Lung (tissue), 12 donors: ENCODE data around the gene IL1RAP. TPM values are rescaled to one million over a fixed set of nuclear protein-coding genes. Genes with fewer than 3 reads are reported as not detected.
A peak's percentile ranks its signal among the peaks of the same experiment; 100 is the strongest.

Source experiments
- ATAC-seq: fragments of 200-7000 bp; cut with Tn5 transposase; one replicate; pipeline ENCODE4 v1.9.1; 2020; ENCODE audit warnings: moderate number of reproducible peaks; ENCODE audit not compliant: insufficient read depth, low FRiP score
- DNase-seq, 3 donors: peaks; one replicate each; pipeline ENCODE4 v3.0.0-alpha.2; 2013 to 2017
- H3K27ac ChIP-seq, 2 donors: one replicate each; pipeline ENCODE4 v1.5.1; 2013; ENCODE audit warnings: mild to moderate bottlenecking in 2 of 2, moderate library complexity in 2 of 2, control low read depth in 1 of 2, inconsistent platforms in 1 of 2, low read depth in 1 of 2, low read length in 1 of 2
- H3K27me3 ChIP-seq, 3 donors: one replicate each; pipeline ENCODE4 v1.5.1; 2013; ENCODE audit warnings: low read length in 2 of 3; ENCODE audit not compliant: control insufficient read depth in 3 of 3, insufficient read depth in 3 of 3
- H3K36me3 ChIP-seq, 4 donors: one replicate each; pipeline ENCODE4 v1.5.1; 2013; ENCODE audit warnings: low read length in 4 of 4, mild to moderate bottlenecking in 1 of 4, moderate library complexity in 1 of 4; ENCODE audit not compliant: control insufficient read depth in 4 of 4, insufficient read depth in 4 of 4
- H3K4me1 ChIP-seq, 5 donors: one replicate each; pipeline ENCODE4 v1.5.1; 2013; ENCODE audit warnings: low read length in 5 of 5, mild to moderate bottlenecking in 2 of 5, moderate library complexity in 1 of 5; ENCODE audit not compliant: control insufficient read depth in 5 of 5, insufficient read depth in 5 of 5
- H3K4me3 ChIP-seq: one replicate; pipeline ENCODE4 v1.5.1; 2013; ENCODE audit warnings: mild to moderate bottlenecking, control low read depth, moderate library complexity
- H3K9ac ChIP-seq, 2 donors: one replicate each; pipeline ENCODE4 v1.5.1; 2013; ENCODE audit warnings: low read length in 2 of 2, control low read depth in 1 of 2; ENCODE audit not compliant: insufficient read depth in 1 of 2
- H3K9me3 ChIP-seq, 4 donors: one replicate each; pipeline ENCODE4 v1.5.1; 2013; ENCODE audit warnings: low read length in 3 of 4, mild to moderate bottlenecking in 1 of 4, moderate library complexity in 1 of 4; ENCODE audit not compliant: control insufficient read depth in 4 of 4, insufficient read depth in 3 of 4
- WGBS, 2 donors: extraction: QIAGEN DNeasy Blood & Tissue Kit; methylation state at CpG; one replicate each; pipeline ENCODE4 v1.1.7; 2013; 5-methylcytosine and 5-hydroxymethylcytosine counted together
- polyA plus RNA-seq, 2 donors: library from polyadenylated mRNA; stranded (reverse); fragments of 200-250 nt; gene quantifications; one replicate each; pipeline ENCODE4 v1.2.1, GENCODE V29; 2013
- total RNA-seq, 2 donors: library from RNA; depleted of rRNA in 1 of 2; stranded (reverse); fragments of >200 nt in 1 of 2; gene quantifications; one replicate each; pipeline ENCODE4 v1.2.1, GENCODE V29; 2014 to 2021
- TF ChIP-seq, protein P1 (sequence below): IDR thresholded peaks from 2 replicates; pipeline ENCODE4 v1.5.1; 2012; ENCODE audit warnings: mild to moderate bottlenecking; ENCODE audit errors: control extremely low read depth, extremely low read depth
- donor health status: control.
- donor health status: control.
- donor health status: Bipolar disorder and iron deficiency.
- donor health status: healthy.
- donor health status: DM: yes; HTN: yes; CAD: no.

Gene IL1RAP
- total and polyA plus RNA-seq, 4 donors = 3.2 to 34.2 (median 26.8) TPM

DNA sequence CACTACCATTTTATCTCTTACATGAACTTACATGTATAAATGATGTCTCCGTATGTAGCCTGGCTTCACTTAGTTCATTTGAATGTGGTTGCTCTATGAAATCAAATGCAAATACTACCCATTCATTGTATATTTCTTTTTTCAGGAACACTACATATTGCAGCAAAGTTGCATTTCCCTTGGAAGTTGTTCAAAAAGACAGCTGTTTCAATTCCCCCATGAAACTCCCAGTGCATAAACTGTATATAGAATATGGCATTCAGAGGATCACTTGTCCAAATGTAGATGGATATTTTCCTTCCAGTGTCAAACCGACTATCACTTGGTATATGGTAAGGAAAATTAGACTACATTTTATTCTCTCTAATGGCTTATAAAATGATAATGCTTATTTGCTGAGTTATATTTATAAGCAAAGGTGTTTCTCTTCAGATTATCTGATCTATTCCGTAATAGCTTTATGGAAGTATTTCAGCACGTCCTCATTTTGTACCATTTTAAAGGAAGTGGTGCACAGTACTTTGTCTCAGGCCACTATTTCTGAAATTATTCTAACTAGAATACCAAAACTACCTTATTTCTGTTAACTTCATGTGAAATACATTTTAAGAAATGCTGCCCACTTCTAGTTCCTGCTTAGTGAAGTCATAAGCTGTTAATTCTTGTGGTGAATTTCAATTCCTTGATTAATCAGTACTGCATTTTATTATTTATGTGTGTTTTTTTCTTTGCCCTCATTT is 95.1 kb downstream of the IL1RAP start:
- no peak for ATAC-seq
- no peak overlapping the region for H3K4me3 ChIP-seq
- no peaks in the 10 kb centered on the region for H3K9me3 ChIP-seq
- H3K27ac ChIP-seq = no peak overlapping the region
- peaks cover 0 to 35% (median 0%) of the 10 kb centered on the region in 5 donors for H3K4me1 ChIP-seq
- H3K36me3 ChIP-seq = peaks cover 3 to 17% (median 10%) of the 10 kb centered on the region in 4 donors
- TF ChIP-seq, protein P1, sequence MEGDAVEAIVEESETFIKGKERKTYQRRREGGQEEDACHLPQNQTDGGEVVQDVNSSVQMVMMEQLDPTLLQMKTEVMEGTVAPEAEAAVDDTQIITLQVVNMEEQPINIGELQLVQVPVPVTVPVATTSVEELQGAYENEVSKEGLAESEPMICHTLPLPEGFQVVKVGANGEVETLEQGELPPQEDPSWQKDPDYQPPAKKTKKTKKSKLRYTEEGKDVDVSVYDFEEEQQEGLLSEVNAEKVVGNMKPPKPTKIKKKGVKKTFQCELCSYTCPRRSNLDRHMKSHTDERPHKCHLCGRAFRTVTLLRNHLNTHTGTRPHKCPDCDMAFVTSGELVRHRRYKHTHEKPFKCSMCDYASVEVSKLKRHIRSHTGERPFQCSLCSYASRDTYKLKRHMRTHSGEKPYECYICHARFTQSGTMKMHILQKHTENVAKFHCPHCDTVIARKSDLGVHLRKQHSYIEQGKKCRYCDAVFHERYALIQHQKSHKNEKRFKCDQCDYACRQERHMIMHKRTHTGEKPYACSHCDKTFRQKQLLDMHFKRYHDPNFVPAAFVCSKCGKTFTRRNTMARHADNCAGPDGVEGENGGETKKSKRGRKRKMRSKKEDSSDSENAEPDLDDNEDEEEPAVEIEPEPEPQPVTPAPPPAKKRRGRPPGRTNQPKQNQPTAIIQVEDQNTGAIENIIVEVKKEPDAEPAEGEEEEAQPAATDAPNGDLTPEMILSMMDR = no peak
- H3K9ac ChIP-seq = no peak overlapping the region
- WGBS, 2 donors = 61 to 77% methylated on average over 4 of the region's 4 CpGs
- DNase-seq = peak in 2 of 3 donors; percentile 88 to 90
- H3K27me3 ChIP-seq = no peaks in the 10 kb centered on the region

DNA sequence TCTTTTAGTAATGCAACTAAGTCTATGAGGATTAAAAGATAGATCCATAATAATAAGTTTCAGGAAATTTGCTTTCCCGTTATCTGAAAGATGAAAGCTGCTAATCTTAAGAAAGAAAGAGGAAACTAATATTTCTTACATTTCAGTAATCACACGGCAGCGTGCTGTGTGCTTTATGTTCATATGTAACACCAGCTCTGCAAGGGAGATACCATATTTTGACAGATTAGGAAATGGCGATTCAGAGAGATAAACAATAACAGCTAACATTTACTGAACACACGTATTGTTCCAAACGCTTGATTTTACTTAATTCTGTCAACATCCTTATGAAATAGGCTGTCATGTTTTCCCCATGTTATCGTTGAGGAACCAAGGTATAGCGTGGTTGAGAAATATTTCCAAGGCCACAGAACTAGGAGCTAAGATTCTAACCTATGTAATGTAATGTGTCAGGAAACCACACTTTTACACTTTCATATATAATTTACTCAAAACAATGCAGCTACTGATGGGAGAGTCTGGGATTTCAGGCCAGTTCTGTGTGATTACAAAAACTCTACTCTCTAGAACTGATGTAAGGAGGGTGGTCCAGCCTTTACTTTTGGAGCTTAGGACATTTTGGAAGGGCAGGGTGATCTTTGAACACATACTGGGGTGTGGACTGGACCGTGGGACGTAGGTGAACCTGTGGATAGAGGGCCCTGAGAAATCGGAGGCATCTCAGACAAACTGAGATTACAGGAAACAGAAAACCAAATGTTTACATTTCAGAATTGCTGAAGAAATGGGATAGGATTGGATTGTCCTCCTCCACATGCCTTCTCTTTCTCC is 100.6 kb downstream of the IL1RAP start:
- H3K9ac ChIP-seq = no peak overlapping the region
- WGBS, 2 donors = 31 to 51% methylated on average over 11 of the region's 11 CpGs
- H3K27me3 ChIP-seq = no peaks in the 10 kb centered on the region
- TF ChIP-seq, protein P1 = no peak
- H3K4me3 ChIP-seq = no peak overlapping the region
- peaks cover 0 to 3% (median 1%) of the 10 kb centered on the region in 4 donors for H3K36me3 ChIP-seq
- ATAC-seq (no peak), DNase-seq (no peak)
- peaks cover 0 to 6% (median 2%) of the 10 kb centered on the region in 5 donors for H3K4me1 ChIP-seq
- H3K27ac ChIP-seq = peak overlapping the region in 1 of 2 donors; percentile 14
- no peaks in the 10 kb centered on the region for H3K9me3 ChIP-seq

- H3K9ac ChIP-seq = no peak overlapping the region
- H3K27ac ChIP-seq = no peak overlapping the region
- peaks cover 0 to 3% (median 2%) of the 10 kb centered on the region in 5 donors for H3K4me1 ChIP-seq
- peaks cover 0 to 2% (median 0%) of the 10 kb centered on the region in 4 donors for H3K36me3 ChIP-seq
- ATAC-seq (no peak), DNase-seq (no peak)
- TF ChIP-seq, protein P1 = no peak
- H3K27me3 ChIP-seq = no peaks in the 10 kb centered on the region
- H3K4me3 ChIP-seq = no peak overlapping the region
- 100% methylated on average over 1 of the region's 1 CpG for WGBS, 2 donors
- H3K9me3 ChIP-seq = no peaks in the 10 kb centered on the region
Observed at GRCh38 chr3:190615060-190615384, 101.1 kb downstream of the IL1RAP start.
